HG02981 (cell line): ENCODE data around the gene COL6A2.
"Not testable (repeated sequence)": the region's sequence is repeated elsewhere in the genome, so short reads cannot be mapped to it uniquely, and the experiment has no call there.

Experiments used
- ATAC-seq: cut with Tn5 transposase; IDR thresholded peaks from one replicate; pipeline ENCODE4 v1.9.1; 2021; ENCODE audit warnings: mild to moderate bottlenecking, moderate library complexity; ENCODE audit not compliant: unreplicated experiment

Gene COL6A2

GRCh38 chr21:46171996-46172862 is 74.3 kb downstream of the COL6A2 start:
- ATAC-seq = no peak

- no peak for ATAC-seq
Measured at GRCh38 chr21:46172863-46173528, 75.1 kb downstream of the COL6A2 start.

GRCh38 chr21:46173573-46173972 is 75.7 kb downstream of the COL6A2 start:
- no peak for ATAC-seq

- not testable (repeated sequence) for ATAC-seq
Measured at GRCh38 chr21:46176443-46177129, 78.7 kb downstream of the COL6A2 start.

- ATAC-seq = no peak
Measured at GRCh38 chr21:46178961-46179360, 81.0 kb downstream of the COL6A2 start.
